OCI-LY3 (cell line): ENCODE data around the gene MED25.

Source experiments
- H2AFZ ChIP-seq: fragments of 200-600, 300-600 bp; shearing (Covaris generic); 2 replicates; pipeline ENCODE4 v1.6.0; 2014; ENCODE audit warnings: antibody characterized with exemption, low read depth, low read length
- H3K27ac ChIP-seq: fragments of 200-600, 300-600 bp; sonication (generic); 2 replicates; pipeline ENCODE4 v1.5.1; 2014; ENCODE audit warnings: mild to moderate bottlenecking, low read length, moderate library complexity, mixed read lengths
- H3K27me3 ChIP-seq: fragments of 200-600, 300-600 bp; sonication (generic); 2 replicates; pipeline ENCODE4 v1.6.1; 2014; ENCODE audit warnings: low read depth, low read length, mixed read lengths
- H3K36me3 ChIP-seq: fragments of 200-600, 300-600 bp; sonication (generic); replicated peaks from 2 replicates; pipeline ENCODE3; 2014; ENCODE audit warnings: low read depth, low read length, mixed read lengths
- H3K4me1 ChIP-seq: fragments of 300-600, 200-600 bp; sonication (generic); 2 replicates; pipeline ENCODE4 v1.6.1; 2014; ENCODE audit warnings: low read length, mixed read lengths
- H3K4me2 ChIP-seq: fragments of 200-600, 300-600 bp; sonication (generic); 2 replicates; pipeline ENCODE4 v1.6.1; 2014; ENCODE audit warnings: low read length, mixed read lengths
- H3K4me3 ChIP-seq: fragments of 300-600, 200-600 bp; sonication (generic); 2 replicates; pipeline ENCODE4 v1.5.1; 2014; ENCODE audit warnings: antibody characterized with exemption, mild to moderate bottlenecking, low read length, moderate library complexity
- H3K79me2 ChIP-seq: fragments of 300-600, 200-600 bp; shearing (Covaris generic); 2 replicates; pipeline ENCODE4 v1.6.1; 2014; ENCODE audit warnings: mild to moderate bottlenecking, low read length, mixed read lengths
- H3K9ac ChIP-seq: fragments of 300-600, 200-600 bp; shearing (Covaris generic); 2 replicates; pipeline ENCODE4 v1.6.0; 2014; ENCODE audit warnings: mild to moderate bottlenecking, low read length, moderate library complexity
- H3K9me3 ChIP-seq: fragments of 200-600, 300-600 bp; shearing (Covaris generic); 2 replicates; pipeline ENCODE4 v1.6.1; 2014; ENCODE audit warnings: low read length, mixed read lengths; ENCODE audit not compliant: insufficient read depth
- H4K20me1 ChIP-seq: fragments of 200-600, 300-600 bp; sonication (generic); 2 replicates; pipeline ENCODE4 v1.6.1; 2016; ENCODE audit warnings: low read length, mixed read lengths; ENCODE audit not compliant: insufficient read depth
- CTCF ChIP-seq: fragments of 200-600, 300-600 bp; sonication (generic); IDR thresholded peaks from 2 replicates; pipeline ENCODE4 v1.5.1; 2014; ENCODE audit warnings: antibody characterized with exemption, low read length, low read depth
- EZH2phosphoT487 ChIP-seq: fragments of 200-600 bp; shearing (Covaris generic); IDR thresholded peaks from 2 replicates; pipeline ENCODE4 v1.6.1; 2018; ENCODE audit warnings: antibody characterized with exemption, mixed run types, low read depth

Gene MED25

GRCh38 chr19:49851456-49852259 is 33.6 kb downstream of the MED25 start:
- no peak for TF ChIP-seq CTCF
- TF ChIP-seq EZH2phosphoT487, result no peak
- H3K36me3 ChIP-seq, result peaks cover 30% of the 10 kb centered on the region
- H3K9me3 ChIP-seq, result peaks cover 7% of the 10 kb centered on the region
- H3K4me2 ChIP-seq, result peak overlapping the region; percentile 87
- no peak overlapping the region for H2AFZ ChIP-seq
- H3K27me3 ChIP-seq, result no peaks in the 10 kb centered on the region
- peaks cover 43% of the 10 kb centered on the region for H4K20me1 ChIP-seq
- peak overlapping the region; percentile 80 for H3K4me3 ChIP-seq
- H3K27ac ChIP-seq, result peak overlapping the region; percentile 83; the same call in 1 of the 2 replicates
- H3K9ac ChIP-seq, result peak overlapping the region; percentile 80
- H3K4me1 ChIP-seq, result peaks cover 41% of the 10 kb centered on the region
- peaks cover 29% of the 10 kb centered on the region for H3K79me2 ChIP-seq

- no peak for TF ChIP-seq CTCF
- TF ChIP-seq EZH2phosphoT487, result no peak
- Histone ChIP-seq H3K4me2 (peak overlapping the region; percentile 87), H3K36me3 (peaks cover 36% of the 10 kb centered on the region), H3K27ac (no peak overlapping the region), H3K9ac (no peak overlapping the region), H3K4me1 (peaks cover 41% of the 10 kb centered on the region), H3K79me2 (peaks cover 29% of the 10 kb centered on the region), H3K9me3 (peaks cover 7% of the 10 kb centered on the region), H3K4me3 (peak overlapping the region; percentile 80; the same call in 1 of the 2 replicates), H3K27me3 (no peaks in the 10 kb centered on the region), H4K20me1 (peaks cover 43% of the 10 kb centered on the region), H2AFZ (no peak overlapping the region)
Measured at GRCh38 chr19:49852631-49853126, 34.6 kb downstream of the MED25 start.

- H3K4me2 ChIP-seq, result no peak overlapping the region; the same call in 1 of the 2 replicates
- peaks cover 1% of the 10 kb centered on the region; the same call in 1 of the 2 replicates for H3K9me3 ChIP-seq
- H3K27me3 ChIP-seq, result no peaks in the 10 kb centered on the region
- H2AFZ ChIP-seq, result no peak overlapping the region
- peaks cover 43% of the 10 kb centered on the region for H4K20me1 ChIP-seq
- TF ChIP-seq CTCF (no peak), EZH2phosphoT487 (no peak)
- H3K9ac ChIP-seq, result no peak overlapping the region
- H3K4me3 ChIP-seq, result no peak overlapping the region
- peaks cover 29% of the 10 kb centered on the region for H3K79me2 ChIP-seq
- no peak overlapping the region for H3K27ac ChIP-seq
- H3K4me1 ChIP-seq, result peaks cover 31% of the 10 kb centered on the region
- H3K36me3 ChIP-seq, result peaks cover 45% of the 10 kb centered on the region
Measured at GRCh38 chr19:49853852-49854377, 35.8 kb downstream of the MED25 start.
